ENCODE measurements around the gene ELMO1. TPM values are rescaled to one million over a fixed set of nuclear protein-coding genes. Genes with fewer than 3 reads are reported as not detected.

ELMO1 gene
- total RNA-seq, 1 donor from 2014 or later, result 53.8 TPM

DNA sequence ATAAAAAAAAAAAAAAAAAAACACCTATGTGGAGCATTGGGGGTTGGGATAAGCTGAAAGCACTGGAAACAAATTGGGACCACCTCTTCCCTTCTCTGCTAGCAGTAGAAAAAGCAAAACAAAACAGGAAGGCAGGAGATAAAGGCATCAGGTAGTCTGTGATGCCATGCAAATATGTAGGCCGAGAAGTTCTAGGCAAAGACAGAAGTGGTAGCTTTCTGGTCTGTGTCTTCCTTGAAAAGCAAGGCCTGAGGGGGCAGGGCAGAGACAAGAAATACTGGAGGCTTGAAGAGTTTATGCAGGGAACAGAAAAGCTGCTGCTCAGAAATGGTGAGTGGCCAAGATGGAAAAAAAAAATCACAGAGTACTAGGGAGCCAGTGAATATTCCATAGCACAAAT lies 111.1 kb downstream of the ELMO1 start:
- H3K4me3 ChIP-seq, result no peak overlapping the region
- intact Hi-C loops (cut with DNase I), result no loop called here
- H3K36me3 ChIP-seq, result no peaks in the 10 kb centered on the region
- ATAC-seq (no peak), DNase-seq (no peak)
- peaks cover 14% of the 10 kb centered on the region for H3K4me1 ChIP-seq
- no peaks in the 10 kb centered on the region for H3K9me3 ChIP-seq
- no peak overlapping the region for H3K27ac ChIP-seq
- TF ChIP-seq, protein P1, sequence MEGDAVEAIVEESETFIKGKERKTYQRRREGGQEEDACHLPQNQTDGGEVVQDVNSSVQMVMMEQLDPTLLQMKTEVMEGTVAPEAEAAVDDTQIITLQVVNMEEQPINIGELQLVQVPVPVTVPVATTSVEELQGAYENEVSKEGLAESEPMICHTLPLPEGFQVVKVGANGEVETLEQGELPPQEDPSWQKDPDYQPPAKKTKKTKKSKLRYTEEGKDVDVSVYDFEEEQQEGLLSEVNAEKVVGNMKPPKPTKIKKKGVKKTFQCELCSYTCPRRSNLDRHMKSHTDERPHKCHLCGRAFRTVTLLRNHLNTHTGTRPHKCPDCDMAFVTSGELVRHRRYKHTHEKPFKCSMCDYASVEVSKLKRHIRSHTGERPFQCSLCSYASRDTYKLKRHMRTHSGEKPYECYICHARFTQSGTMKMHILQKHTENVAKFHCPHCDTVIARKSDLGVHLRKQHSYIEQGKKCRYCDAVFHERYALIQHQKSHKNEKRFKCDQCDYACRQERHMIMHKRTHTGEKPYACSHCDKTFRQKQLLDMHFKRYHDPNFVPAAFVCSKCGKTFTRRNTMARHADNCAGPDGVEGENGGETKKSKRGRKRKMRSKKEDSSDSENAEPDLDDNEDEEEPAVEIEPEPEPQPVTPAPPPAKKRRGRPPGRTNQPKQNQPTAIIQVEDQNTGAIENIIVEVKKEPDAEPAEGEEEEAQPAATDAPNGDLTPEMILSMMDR (IDR thresholded peaks at IDR 0.05), result no peak
- no peaks in the 10 kb centered on the region for H3K27me3 ChIP-seq

DNA sequence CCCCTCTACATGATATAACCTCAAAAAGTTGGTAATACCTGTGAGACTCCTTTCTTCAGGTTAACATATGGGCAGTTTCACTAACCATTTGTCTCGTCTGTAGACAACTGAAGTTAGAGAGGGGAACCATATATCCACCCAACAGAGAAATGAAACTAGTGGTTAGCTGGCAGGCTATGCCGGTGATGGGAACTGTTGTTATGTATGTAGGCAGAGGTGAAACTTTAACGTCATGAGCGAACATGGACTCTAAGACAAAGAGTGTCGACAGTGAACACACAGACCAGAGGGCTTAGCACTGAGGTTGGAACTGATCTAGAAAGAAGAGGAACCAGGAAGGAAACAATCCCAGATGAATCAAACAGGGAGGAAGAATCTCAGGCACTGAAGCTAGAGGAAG lies 112.4 kb downstream of the ELMO1 start:
- TF ChIP-seq, protein P1 (IDR thresholded peaks at IDR 0.05), result no peak
- no peaks in the 10 kb centered on the region for H3K27me3 ChIP-seq
- intact Hi-C loops (cut with DNase I), result no loop called here
- no peak for DNase-seq
- no peak overlapping the region for H3K4me3 ChIP-seq
- no peak overlapping the region for H3K27ac ChIP-seq
- peak; percentile 85 for ATAC-seq
- no peaks in the 10 kb centered on the region for H3K9me3 ChIP-seq
- peaks cover 9% of the 10 kb centered on the region for H3K4me1 ChIP-seq
- no peaks in the 10 kb centered on the region for H3K36me3 ChIP-seq

DNA sequence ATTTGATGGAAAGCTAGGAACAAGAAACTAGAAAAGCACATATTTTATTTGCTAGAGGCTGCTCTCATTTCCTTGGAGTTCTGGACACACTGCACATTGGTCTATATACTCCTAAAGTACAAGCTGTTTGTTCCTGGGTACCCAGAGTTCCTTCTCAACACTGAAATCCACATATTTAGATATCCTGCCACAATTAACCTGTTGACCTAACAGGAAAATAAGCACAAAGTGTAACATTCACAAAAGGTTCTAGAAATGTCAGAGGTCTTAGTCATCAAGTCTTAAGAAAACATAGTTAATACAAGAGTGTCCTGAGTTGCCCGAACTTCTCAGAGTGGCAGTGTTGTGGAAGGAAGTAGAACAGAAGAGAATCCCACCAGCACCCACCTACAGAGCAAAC lies 115.6 kb downstream of the ELMO1 start:
- H3K4me1 ChIP-seq, result peaks cover 9% of the 10 kb centered on the region
- peak overlapping the region; percentile 0 for H3K27ac ChIP-seq
- no peaks in the 10 kb centered on the region for H3K36me3 ChIP-seq
- no peaks in the 10 kb centered on the region for H3K27me3 ChIP-seq
- intact Hi-C loops (cut with DNase I), result no loop called here
- TF ChIP-seq, protein P1 (IDR thresholded peaks at IDR 0.05), result no peak
- DNase-seq (no peak), ATAC-seq (no peak)
- H3K9me3 ChIP-seq, result no peaks in the 10 kb centered on the region
- H3K4me3 ChIP-seq, result no peak overlapping the region

DNA sequence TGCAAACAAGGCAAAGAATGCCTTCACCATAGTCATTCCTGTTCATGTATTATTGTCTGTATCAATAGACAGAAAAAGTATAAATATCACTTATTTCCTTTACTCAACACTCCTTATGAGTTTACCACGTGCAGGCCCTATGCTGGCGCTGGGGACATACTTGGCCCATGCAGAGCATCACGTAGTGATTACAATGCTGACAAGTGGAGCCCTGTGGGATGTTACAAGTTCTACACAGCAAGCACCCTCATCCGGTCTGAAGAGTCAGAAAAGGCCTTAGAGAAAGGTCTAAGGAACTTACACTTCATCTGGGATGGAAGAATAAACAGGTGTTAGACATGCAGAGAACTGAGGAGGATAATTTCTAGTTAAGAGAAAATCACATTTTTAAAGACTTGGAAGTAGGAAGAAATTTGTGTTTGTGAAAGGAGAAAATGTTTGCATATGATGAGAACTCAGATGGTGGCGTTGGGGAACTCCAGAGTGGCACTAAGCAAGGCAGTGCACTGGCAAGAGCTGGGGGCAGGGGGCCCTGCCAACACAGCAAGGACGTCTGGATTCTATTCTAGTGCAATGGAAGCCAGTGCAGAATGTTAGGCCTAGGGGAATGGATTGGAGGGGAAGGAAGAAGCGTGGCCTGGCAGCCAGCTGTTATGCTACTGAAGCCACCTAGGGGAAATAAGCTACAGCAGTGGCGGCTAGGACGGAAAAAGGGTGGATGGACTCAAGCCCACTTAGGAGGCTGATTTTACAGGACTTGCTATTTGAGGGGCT lies 116.2 kb downstream of the ELMO1 start:
- intact Hi-C loops (cut with DNase I), result no loop called here
- TF ChIP-seq, protein P1 (IDR thresholded peaks at IDR 0.05), result no peak
- H3K4me3 ChIP-seq, result no peak overlapping the region
- no peak for DNase-seq
- H3K36me3 ChIP-seq, result no peaks in the 10 kb centered on the region
- H3K4me1 ChIP-seq, result peaks cover 9% of the 10 kb centered on the region
- ATAC-seq, result no peak
- H3K27me3 ChIP-seq, result no peaks in the 10 kb centered on the region
- no peak overlapping the region for H3K27ac ChIP-seq
- no peaks in the 10 kb centered on the region for H3K9me3 ChIP-seq

DNA sequence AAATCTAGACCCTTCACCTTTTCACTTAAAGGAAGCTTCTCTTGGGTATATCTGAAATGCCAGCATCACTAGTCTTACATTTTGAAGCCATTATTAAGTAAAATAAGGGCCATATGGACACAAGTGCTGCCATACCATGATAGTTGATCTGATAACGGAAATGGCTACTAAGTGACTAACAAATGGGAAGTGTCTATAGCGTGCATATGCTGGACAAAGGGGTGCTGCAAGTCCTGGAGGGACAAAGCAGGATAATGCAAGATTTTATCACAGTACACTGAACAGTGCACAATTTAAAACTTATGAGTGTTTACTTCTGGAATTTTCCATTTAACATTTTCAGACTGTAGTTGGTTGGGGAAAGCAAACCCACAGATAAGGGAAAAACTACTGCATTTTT lies 117.9 kb downstream of the ELMO1 start:
- no peaks in the 10 kb centered on the region for H3K36me3 ChIP-seq
- H3K4me1 ChIP-seq, result peaks cover 9% of the 10 kb centered on the region
- no peak for ATAC-seq

More for the DNA sequence above, 117.9 kb downstream of the ELMO1 start:
- no peak overlapping the region for H3K4me3 ChIP-seq
- TF ChIP-seq, protein P1 (IDR thresholded peaks at IDR 0.05), result no peak
- intact Hi-C loops (cut with DNase I), result no loop called here
- no peak for DNase-seq
- no peak overlapping the region for H3K27ac ChIP-seq
- H3K9me3 ChIP-seq, result no peaks in the 10 kb centered on the region
- H3K27me3 ChIP-seq, result no peaks in the 10 kb centered on the region
